ENCODE measurements around the gene TRAF7. TPM values are rescaled to one million over a fixed set of nuclear protein-coding genes. Genes with fewer than 3 reads are reported as not detected.

The TRAF7 gene
- total RNA-seq, 1 donor from 2014 or later: 190 TPM

DNA sequence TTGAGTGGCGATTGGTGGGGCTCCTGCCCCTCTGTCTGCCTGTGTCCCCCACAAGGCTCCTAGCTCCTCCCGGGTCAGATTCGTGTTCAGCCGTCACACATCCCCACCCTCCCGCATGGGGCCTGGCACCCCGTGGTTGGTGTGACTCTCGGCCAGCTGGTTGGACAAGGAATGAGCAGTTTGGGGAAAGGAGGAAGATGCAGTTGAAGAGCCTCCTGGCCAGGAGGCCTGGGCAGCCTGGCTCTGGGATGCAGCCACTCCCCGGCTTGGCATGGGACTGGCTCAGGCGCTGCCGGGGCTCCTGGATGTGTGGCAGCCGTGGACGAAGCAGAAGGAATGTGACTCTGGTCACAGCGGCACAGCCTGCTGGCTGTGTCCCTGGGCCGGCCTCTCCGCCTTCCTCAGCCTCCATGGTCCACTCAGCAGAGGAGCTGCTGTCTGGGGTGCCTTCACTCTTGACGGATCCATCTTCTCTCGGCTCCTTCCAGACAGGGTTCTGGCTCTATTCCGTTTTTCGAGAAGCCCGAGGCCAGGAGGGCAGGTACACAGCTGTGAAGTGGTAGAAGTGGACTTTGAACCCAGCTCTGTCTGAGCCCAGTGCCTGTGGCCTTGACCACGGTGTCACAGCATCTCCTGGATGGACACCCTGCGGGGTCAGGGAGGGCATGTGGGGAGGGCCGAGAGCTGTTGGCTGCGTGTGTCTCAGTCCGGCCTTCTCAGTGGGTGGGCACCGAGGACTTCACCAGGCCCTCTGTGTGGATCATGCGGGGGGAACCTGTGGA is 2.1 kb downstream of the TRAF7 start:
- H3K4me3 Mint-ChIP-seq (ENCODE audit: unreplicated experiment): peak overlapping the region; percentile 98

DNA sequence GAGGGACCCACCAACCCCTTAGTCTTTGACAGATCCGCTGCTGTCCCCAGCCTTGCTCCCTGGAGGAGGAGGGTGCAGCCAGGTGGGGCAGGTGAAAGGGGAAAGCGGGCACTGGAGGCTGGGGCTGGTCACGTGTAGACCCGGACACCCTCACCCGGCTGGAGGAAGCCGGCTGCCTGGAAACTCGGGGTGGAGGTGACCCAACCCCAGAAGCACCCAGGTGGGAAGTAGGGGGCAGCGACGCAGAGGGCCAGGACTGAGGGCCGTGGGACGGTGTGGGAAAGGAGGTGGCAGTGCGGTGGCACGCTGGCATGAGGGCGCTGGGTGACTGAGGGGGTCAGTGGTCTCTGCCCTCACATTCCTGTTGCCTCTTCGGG is 2.7 kb downstream of the TRAF7 start:
- H3K4me3 Mint-ChIP-seq (ENCODE audit: unreplicated experiment): no peak overlapping the region
- no peak for DNase-seq (ENCODE audit: low spot score)
- peaks cover 41% of the 10 kb centered on the region for H3K4me1 Mint-ChIP-seq (ENCODE audit: unreplicated experiment)
- peak overlapping the region; percentile 88 for H3K27ac Mint-ChIP-seq (ENCODE audit: unreplicated experiment)
- H3K9me3 Mint-ChIP-seq (ENCODE audit: unreplicated experiment): no peaks in the 10 kb centered on the region
- peaks cover 9% of the 10 kb centered on the region for H3K36me3 Mint-ChIP-seq (ENCODE audit: low read depth, unreplicated experiment)
- H3K27me3 Mint-ChIP-seq (ENCODE audit: unreplicated experiment): peaks cover 23% of the 10 kb centered on the region
- TF ChIP-seq, protein P1, sequence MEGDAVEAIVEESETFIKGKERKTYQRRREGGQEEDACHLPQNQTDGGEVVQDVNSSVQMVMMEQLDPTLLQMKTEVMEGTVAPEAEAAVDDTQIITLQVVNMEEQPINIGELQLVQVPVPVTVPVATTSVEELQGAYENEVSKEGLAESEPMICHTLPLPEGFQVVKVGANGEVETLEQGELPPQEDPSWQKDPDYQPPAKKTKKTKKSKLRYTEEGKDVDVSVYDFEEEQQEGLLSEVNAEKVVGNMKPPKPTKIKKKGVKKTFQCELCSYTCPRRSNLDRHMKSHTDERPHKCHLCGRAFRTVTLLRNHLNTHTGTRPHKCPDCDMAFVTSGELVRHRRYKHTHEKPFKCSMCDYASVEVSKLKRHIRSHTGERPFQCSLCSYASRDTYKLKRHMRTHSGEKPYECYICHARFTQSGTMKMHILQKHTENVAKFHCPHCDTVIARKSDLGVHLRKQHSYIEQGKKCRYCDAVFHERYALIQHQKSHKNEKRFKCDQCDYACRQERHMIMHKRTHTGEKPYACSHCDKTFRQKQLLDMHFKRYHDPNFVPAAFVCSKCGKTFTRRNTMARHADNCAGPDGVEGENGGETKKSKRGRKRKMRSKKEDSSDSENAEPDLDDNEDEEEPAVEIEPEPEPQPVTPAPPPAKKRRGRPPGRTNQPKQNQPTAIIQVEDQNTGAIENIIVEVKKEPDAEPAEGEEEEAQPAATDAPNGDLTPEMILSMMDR (IDR thresholded peaks at IDR 0.05; ENCODE audit: unreplicated experiment): no peak

More for the DNA sequence above, 2.1 kb downstream of the TRAF7 start:
- TF ChIP-seq, protein P1 (IDR thresholded peaks at IDR 0.05; ENCODE audit: unreplicated experiment): no peak
- peaks cover 23% of the 10 kb centered on the region for H3K27me3 Mint-ChIP-seq (ENCODE audit: unreplicated experiment)
- no peak for DNase-seq (ENCODE audit: low spot score)
- H3K27ac Mint-ChIP-seq (ENCODE audit: unreplicated experiment): peak overlapping the region; percentile 76
- H3K9me3 Mint-ChIP-seq (ENCODE audit: unreplicated experiment): no peaks in the 10 kb centered on the region
- peaks cover 9% of the 10 kb centered on the region for H3K36me3 Mint-ChIP-seq (ENCODE audit: low read depth, unreplicated experiment)
- peaks cover 41% of the 10 kb centered on the region for H3K4me1 Mint-ChIP-seq (ENCODE audit: unreplicated experiment)

DNA sequence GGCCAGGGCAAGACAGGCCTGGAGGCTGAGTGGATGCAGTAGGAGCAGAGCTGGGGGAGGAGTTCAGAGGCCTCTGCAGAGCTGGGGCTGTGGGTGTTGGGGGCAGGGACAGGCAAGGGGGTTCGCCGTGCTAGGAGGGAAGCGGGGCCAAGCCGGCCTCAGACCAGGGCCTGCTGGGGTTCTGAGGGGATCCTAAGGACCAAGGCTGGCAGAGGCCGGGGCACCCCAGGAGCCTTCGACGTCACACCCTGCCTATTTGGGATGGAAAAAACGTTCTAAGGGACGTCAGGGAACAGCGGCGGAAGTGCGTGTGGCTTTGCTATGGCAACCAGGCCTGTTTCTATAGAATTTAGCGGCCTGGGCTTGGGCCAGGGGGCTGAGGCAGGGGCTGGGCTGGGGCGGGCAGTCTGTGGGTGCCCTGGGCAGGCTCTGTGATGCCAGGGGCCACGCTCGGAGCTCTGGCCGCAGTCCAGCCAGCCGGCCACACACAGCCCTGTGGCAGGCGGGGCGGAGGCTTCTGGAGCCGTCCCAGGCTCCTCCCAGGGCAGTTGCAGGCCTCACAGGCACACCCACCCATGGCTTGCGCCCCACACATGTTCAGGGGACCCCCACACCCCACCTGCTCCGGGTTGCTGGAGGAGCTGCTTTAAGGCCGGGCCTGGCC is 3.7 kb downstream of the TRAF7 start:
- peaks cover 9% of the 10 kb centered on the region for H3K36me3 Mint-ChIP-seq (ENCODE audit: low read depth, unreplicated experiment)
- H3K27me3 Mint-ChIP-seq (ENCODE audit: unreplicated experiment): peaks cover 23% of the 10 kb centered on the region
- no peaks in the 10 kb centered on the region for H3K9me3 Mint-ChIP-seq (ENCODE audit: unreplicated experiment)
- H3K4me1 Mint-ChIP-seq (ENCODE audit: unreplicated experiment): peaks cover 41% of the 10 kb centered on the region
- TF ChIP-seq, protein P1 (IDR thresholded peaks at IDR 0.05; ENCODE audit: unreplicated experiment): no peak
- peak overlapping the region; percentile 88 for H3K27ac Mint-ChIP-seq (ENCODE audit: unreplicated experiment)
- DNase-seq (ENCODE audit: low spot score): no peak
- H3K4me3 Mint-ChIP-seq (ENCODE audit: unreplicated experiment): no peak overlapping the region

DNA sequence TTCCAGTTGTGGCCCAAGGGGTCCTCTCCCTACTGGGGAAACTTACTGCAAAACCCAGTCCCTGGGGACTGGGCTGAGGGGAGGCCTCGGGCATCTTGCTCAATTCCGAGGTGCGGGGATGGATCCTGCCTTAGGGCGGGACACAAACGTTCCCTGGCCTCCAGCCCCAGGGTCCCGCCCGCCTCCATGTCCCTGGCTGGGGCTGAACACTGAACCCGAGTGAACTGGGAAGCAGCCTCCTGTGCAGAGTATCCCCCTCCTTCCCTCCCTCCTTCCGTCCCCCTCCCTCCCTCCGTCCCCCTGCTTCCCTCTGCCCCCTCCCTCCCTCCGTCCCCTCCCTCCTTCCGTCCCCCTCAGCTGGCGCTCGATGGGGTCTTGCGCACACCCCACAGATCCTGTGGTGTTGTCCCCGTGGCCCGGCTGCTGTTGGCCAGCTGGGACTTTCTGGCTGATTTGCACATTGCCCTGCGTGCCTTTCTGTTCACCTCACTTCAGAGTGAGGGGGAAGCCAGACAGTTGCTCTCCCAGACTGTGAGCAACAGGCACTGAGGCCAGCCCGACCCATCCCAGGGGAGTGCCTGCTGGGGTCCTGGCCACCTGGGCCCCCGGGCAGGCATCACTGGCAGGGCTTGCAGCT is 5.5 kb downstream of the TRAF7 start:
- no peaks in the 10 kb centered on the region for H3K9me3 Mint-ChIP-seq (ENCODE audit: unreplicated experiment)
- H3K36me3 Mint-ChIP-seq (ENCODE audit: low read depth, unreplicated experiment): peaks cover 9% of the 10 kb centered on the region
- no peak overlapping the region for H3K4me3 Mint-ChIP-seq (ENCODE audit: unreplicated experiment)
- no peak overlapping the region for H3K27ac Mint-ChIP-seq (ENCODE audit: unreplicated experiment)
- H3K27me3 Mint-ChIP-seq (ENCODE audit: unreplicated experiment): peaks cover 12% of the 10 kb centered on the region
- H3K4me1 Mint-ChIP-seq (ENCODE audit: unreplicated experiment): peaks cover 31% of the 10 kb centered on the region
- no peak for DNase-seq (ENCODE audit: low spot score)
- TF ChIP-seq, protein P1 (IDR thresholded peaks at IDR 0.05; ENCODE audit: unreplicated experiment): no peak

Measured in endothelial cell (in vitro differentiated cells).